Mucosa of descending colon (tissue), 3 donors: Measurements from ENCODE around the gene FAM168A. TPM values are rescaled to one million over a fixed set of nuclear protein-coding genes. Genes with fewer than 3 reads are reported as not detected.

ENCODE experiments used
- ATAC-seq: fragments of 200-7000 bp; cut with Tn5 transposase; one replicate; pipeline ENCODE4 v1.9.1; 2020; ENCODE audit warnings: mild to moderate bottlenecking, moderate library complexity
- DNase-seq, 3 donors: peaks; one replicate each; pipeline ENCODE4 v3.0.0-alpha.2; 2020
- H3K36me3 ChIP-seq: fragments of 200-600 bp; one replicate; pipeline ENCODE4 v1.8.0; 2021; ENCODE audit warnings: low read depth, mild to moderate bottlenecking
- H3K4me1 ChIP-seq: fragments of 200-600 bp; one replicate; pipeline ENCODE4 v1.8.0; 2021; ENCODE audit warnings: low read depth, mild to moderate bottlenecking
- H3K4me3 ChIP-seq: fragments of 200-600 bp; one replicate; pipeline ENCODE4 v1.8.0; 2021; ENCODE audit warnings: mild to moderate bottlenecking
- H3K9me3 ChIP-seq: fragments of 200-600 bp; one replicate; pipeline ENCODE4 v1.8.0; 2021; ENCODE audit warnings: mild to moderate bottlenecking
- intact Hi-C, 2 donors: fragments of 100-400 bp; cut with DNase I in 1 of 2; cut with micrococcal nuclease in 1 of 2; formaldehyde crosslinking; loops; one replicate each; pipeline versions ENCODE4 v1.11.0 to v1.11.1; 2022; cut with DNase I, micrococcal nuclease
- total RNA-seq, 3 donors: library from RNA; stranded (reverse); fragmentation: NEBNext Ultra II Directional in 2 of 3; extraction: Animal tissue kit (Norgen Biotek cat#: 25700) in 2 of 3; gene quantifications; one replicate each; pipeline versions ENCODE4 v1.2.1 to v1.2.4, GENCODE V29; 2021 to 2023
- TF ChIP-seq, protein P1 (sequence below): fragments of 200-600 bp; IDR thresholded peaks from one replicate; pipeline ENCODE4 v1.8.0; 2022; ENCODE audit warnings: antibody characterized with exemption, mild to moderate bottlenecking
- donor health status: DM: no; HTN: no; CAD: no; lungs with moderate emphysema.
- donor health status: DM: no; HTN: no; CAD: no.
- donor health status: DM: no; HTN: yes; CAD: no.

The FAM168A gene
- total RNA-seq, 3 donors from 2014 or later = 16.6 to 46.4 (median 19.9) TPM

DNA sequence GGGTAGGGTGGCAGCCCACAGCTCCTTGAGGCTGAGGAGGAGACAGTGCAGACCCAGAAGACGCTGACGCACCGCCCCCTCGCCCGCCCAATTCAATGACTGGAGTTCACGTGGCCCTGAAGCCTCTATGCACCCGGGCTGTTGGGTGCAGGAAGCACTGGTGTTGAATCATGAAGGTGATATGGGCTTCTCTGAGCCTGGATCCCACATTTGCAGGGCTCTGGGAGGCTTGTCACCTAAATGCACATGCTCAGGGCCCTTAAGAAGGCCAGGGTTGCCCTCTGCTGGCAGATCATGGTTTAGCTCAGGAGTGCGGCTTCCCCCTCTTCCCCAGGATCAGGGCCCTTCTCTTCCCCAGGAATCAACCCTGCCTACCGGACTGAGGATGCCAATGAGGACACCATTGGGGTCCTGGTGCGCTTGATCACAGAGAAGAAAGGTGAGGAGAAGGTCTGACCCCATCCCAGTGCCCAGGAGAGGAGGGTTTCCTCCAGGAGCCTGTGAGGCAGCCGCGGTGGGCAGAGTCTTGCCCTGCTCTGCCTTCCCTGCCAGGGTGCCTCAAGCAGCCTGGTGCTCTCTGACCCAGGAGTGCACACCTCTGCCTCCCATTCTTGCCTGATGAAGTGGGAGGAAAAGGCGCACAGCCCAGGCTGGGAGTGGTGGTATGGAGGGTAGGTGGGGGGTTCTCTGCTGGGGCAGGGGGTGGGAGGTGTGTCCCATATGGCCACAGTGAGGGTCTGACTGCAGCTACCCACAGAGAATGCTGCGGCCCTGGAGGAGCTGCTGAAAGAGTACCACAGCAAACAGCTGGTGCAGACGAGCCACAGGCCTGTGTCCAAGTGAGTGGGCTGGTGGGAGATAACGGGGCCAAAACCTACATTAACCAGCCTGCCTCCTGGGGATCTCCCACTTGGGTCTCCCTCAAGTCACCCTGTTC lies 204.2 kb downstream of the FAM168A start:
- H3K36me3 ChIP-seq = no peaks in the 10 kb centered on the region
- ATAC-seq (peak; percentile 82), DNase-seq (peak; percentile 42 to 90 (median 81))
- H3K9me3 ChIP-seq = no peaks in the 10 kb centered on the region
- no peaks in the 10 kb centered on the region for H3K4me1 ChIP-seq
- TF ChIP-seq, protein P1, sequence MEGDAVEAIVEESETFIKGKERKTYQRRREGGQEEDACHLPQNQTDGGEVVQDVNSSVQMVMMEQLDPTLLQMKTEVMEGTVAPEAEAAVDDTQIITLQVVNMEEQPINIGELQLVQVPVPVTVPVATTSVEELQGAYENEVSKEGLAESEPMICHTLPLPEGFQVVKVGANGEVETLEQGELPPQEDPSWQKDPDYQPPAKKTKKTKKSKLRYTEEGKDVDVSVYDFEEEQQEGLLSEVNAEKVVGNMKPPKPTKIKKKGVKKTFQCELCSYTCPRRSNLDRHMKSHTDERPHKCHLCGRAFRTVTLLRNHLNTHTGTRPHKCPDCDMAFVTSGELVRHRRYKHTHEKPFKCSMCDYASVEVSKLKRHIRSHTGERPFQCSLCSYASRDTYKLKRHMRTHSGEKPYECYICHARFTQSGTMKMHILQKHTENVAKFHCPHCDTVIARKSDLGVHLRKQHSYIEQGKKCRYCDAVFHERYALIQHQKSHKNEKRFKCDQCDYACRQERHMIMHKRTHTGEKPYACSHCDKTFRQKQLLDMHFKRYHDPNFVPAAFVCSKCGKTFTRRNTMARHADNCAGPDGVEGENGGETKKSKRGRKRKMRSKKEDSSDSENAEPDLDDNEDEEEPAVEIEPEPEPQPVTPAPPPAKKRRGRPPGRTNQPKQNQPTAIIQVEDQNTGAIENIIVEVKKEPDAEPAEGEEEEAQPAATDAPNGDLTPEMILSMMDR = peak; percentile 45
- H3K4me3 ChIP-seq = no peak overlapping the region
- intact Hi-C loops = no loop called here

GRCh38 chr11:73393011-73393380 lies 204.9 kb downstream of the FAM168A start:
- TF ChIP-seq, protein P1 = no peak
- peak in 1 of 3 donors; percentile 17 for DNase-seq
- intact Hi-C loops = no loop called here
- Histone ChIP-seq H3K36me3 (no peaks in the 10 kb centered on the region), H3K9me3 (no peaks in the 10 kb centered on the region), H3K4me1 (no peaks in the 10 kb centered on the region), H3K4me3 (no peak overlapping the region)
- no peak for ATAC-seq

DNA sequence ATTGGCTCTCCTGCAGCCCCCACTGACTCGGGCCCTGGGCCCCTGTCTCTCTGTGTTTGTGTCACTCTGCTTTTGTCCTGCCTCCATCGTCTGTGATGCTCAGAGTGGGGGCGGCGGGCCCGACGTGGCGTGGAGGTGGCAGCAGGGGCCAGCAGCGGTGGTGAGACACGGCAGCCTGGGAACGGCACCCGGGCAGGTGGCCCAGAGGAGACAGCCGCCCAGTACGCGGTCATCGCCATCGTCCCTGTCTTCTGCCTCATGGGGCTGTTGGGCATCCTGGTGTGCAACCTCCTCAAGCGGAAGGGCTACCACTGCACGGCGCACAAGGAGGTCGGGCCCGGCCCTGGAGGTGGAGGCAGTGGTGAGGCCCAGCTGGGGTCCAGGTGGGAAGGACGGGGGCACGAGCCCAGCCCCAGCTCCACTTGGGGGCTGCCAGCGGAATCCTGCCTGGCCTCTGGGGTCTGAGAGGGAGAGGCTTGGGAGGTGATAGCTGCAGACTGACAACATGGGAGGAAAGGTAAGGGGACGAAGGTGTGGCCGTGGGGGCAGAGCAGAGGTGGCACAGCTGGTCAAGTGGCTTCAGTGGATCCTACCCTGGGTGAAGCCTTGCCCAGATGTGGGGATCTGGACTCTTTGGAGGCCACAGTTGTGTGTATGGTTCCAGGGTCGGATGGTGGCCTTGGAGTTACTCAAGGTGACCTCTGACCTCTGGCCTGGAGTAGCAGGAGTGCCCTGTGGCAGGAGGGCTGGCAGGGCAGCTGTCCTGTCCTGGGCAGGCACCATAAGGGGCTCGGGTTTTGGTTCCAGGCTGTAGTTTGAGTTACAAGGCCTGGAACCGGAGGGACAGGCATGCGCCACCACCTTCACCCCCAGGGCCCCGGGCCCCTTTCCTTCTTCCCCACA lies 205.6 kb downstream of the FAM168A start:
- H3K36me3 ChIP-seq = no peaks in the 10 kb centered on the region
- DNase-seq (peak in 2 of 3 donors; percentile 22 to 28), ATAC-seq (no peak)
- no peaks in the 10 kb centered on the region for H3K9me3 ChIP-seq
- TF ChIP-seq, protein P1 = no peak
- intact Hi-C loops = no loop called here
- H3K4me1 ChIP-seq = no peaks in the 10 kb centered on the region
- H3K4me3 ChIP-seq = no peak overlapping the region

DNA sequence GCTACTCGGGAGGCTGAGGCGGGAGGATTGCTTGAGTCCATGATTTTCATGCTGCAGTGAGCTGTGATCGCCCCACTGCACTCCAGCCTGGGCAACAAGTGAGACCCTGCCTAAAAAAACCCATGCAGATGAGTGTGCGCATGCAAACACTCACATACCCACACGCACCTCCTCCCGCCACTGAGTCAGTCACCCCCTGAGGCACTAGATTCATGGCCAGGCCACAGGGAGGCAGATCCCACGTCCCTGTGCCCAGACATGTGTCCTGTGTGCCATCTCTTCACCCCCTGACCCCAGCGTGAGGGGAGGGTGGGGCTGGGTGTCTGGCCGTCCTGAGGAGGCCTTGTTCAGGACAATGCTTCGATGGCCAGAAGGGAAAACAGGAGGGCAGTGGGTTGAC lies 206.2 kb downstream of the FAM168A start:
- H3K9me3 ChIP-seq = no peaks in the 10 kb centered on the region
- DNase-seq (no peak), ATAC-seq (no peak)
- intact Hi-C loops = no loop called here
- TF ChIP-seq, protein P1 = no peak
- H3K36me3 ChIP-seq = no peaks in the 10 kb centered on the region
- H3K4me1 ChIP-seq = no peaks in the 10 kb centered on the region
- no peak overlapping the region for H3K4me3 ChIP-seq

DNA sequence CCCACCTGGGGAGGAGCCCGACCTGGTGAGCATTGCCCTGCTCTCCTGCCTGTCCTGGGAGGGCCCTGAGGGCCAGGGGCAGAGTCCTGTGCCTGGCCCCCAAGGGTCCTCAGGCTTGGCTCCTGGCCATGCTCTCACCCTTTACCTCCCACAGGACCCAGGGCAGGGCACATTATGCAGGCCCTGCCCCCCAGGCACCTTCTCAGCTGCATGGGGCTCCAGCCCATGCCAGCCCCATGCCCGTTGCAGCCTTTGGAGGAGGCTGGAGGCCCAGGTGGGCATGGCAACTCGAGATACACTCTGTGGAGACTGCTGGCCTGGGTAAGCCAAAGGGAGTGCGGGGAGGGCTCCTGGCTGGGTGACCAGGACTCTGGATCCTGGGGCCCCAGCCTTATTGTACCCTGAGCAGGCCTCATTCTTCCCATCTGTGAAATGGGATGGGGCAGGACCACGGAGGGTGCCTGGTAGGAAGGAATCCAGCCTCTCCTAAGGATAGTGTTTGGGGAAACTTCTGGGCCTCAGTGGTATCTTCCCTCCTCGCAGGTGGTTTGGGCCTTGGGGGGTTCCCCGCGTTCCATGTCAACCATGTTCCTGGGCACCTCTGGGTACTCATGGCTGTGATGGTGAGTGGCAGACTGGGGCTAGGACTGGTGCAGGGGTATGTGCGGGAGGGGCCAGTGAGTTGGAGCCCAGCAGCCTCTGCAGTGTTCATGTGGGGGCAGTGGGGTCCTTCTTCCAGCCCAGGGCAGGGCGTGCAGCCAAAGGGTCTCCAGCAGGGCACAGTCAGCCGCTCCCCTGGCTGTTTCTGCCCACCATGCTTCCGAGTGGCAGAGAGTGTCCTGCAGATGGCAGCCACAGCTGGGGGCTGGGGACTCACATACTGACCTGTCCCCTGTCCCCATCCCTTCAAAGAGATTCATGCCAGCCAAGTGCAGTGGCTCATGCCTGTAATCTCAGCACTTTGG lies 207.0 kb downstream of the FAM168A start:
- no peaks in the 10 kb centered on the region for H3K4me1 ChIP-seq
- H3K36me3 ChIP-seq = no peaks in the 10 kb centered on the region
- ATAC-seq (no peak), DNase-seq (peak in 1 of 3 donors; percentile 15)
- H3K4me3 ChIP-seq = no peak overlapping the region
- no peaks in the 10 kb centered on the region for H3K9me3 ChIP-seq
- intact Hi-C loops = no loop called here
- TF ChIP-seq, protein P1 = no peak
